ENCODE measurements around the gene SORCS2. TPM values are rescaled to one million over a fixed set of nuclear protein-coding genes. Genes with fewer than 3 reads are reported as not detected.
A peak's percentile ranks its signal among the peaks of the same experiment; 100 is the strongest.
"Not testable (repeated sequence)": the region's sequence is repeated elsewhere in the genome, so short reads cannot be mapped to it uniquely, and the experiment has no call there.

The SORCS2 gene
- total RNA-seq, 1 experiment from 2014 or later = not detected

DNA sequence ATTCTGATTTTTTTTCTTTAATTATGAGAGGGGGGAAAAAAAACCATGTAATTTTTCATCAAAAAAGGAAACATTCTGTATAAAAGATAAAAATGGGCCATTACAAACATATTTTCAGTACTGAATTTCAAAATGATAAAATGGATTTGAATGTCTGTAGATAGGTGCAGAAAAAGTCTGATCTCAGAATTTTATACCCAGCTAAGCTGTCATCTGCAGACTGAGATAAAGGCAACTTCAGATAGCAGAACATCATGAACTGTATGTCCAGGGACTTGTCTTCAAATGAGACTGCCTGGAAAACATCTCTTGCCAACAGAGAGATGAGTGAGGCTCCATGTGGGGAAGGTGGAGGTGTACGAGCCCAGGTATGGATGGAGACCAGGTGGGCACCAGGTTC is 360.9 kb downstream of the SORCS2 start:
- DNase-seq (ENCODE audit: extremely low read depth, low read depth) = no peak

DNA sequence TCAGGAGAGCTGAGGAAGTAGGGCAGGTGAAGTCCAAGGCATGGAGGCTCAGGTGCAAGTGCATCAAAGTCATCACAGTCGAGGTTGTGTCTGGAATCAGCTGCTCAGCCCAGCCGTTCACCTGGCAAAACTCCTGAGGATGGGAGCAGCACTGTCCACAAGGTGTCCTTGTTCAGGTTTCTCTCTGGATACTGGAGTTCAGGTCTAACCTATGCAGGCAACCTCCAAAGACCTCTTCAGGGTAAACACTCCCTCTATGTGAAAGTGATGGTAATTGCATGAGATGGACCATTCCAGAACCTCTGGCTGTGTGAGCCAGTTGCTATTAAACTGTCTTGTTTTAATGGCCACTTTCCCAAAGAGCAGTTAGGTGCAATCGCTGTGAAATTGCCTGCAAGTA is 362.6 kb downstream of the SORCS2 start:
- DNase-seq (ENCODE audit: extremely low read depth, low read depth) = no peak

DNA sequence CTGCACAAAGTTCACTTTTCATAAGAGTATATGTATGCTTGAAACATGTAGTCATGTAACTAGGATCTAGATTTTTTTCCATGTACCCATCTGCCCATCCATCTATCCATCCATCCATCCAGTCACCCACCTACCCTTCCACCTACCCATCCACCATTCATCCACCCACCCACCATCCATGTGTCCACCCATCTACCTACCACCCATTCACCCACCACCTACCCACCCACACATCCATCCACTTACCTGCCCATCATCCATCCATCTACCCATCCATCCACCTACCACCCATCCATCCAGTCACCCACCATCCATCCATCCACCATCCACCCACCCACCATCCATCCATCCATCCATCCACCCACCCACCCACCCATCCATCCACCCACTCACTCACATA is 364.2 kb downstream of the SORCS2 start:
- DNase-seq (ENCODE audit: extremely low read depth, low read depth) = no peak

DNA sequence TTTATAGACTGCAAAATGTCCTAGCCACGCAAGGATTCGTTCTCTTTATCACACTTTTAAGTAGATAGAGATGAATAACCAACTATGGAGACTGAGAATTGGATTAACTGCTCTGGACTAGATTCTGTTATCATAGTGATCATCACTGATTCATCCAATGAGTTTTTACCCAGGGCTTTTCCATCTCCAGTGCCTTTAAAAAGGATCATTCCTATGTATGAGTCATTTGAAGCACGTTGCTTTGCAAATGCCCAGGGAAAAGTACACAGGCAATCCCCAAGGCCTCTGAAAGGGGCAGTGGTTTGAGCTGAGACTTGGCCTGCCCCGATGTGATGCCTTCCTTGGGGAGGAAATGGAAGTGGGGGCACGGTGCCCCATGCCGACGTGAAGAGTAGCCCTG is 365.1 kb downstream of the SORCS2 start:
- DNase-seq (ENCODE audit: extremely low read depth, low read depth) = no peak

DNA sequence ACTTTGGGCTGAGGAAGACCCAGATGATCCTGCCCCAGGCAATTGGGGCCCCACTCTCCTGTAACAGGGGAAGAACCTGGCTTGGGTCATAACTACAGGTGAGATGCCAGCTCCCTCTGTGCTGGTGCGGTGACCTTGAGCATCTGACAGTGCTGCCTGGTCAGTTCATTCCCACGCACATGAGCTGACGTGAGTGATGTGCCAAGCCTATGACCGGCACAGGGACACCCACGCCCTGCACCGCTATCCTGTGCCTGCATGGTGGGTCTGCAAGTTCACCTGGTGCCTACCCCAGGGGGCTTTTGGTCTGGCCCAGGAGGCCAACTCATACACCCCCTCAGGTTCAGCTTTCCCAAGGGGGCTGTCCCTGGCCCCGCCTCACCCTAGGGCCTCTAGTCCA is 366.1 kb downstream of the SORCS2 start:
- DNase-seq (ENCODE audit: extremely low read depth, low read depth) = no peak

DNA sequence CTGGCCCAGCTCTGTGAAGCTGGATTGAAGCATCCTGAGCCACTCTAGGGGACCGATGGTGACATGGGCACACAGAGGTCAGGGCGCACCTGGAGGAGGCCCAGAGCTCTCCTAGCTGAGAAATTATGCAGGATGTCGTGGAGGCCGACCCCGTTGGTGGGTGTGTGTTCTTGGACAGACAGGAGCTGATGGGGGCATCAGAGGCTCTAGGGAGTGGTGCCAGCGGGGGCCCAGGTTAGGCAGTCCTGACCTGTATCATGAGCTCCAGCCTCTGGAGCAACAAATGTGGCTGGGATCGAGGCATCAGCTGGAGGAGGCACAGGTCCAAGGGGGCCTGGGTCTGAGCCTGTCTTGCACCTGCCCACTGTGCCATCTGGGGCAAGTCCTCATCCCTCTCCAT is 367.0 kb downstream of the SORCS2 start:
- no peak for DNase-seq (ENCODE audit: extremely low read depth, low read depth)

DNA sequence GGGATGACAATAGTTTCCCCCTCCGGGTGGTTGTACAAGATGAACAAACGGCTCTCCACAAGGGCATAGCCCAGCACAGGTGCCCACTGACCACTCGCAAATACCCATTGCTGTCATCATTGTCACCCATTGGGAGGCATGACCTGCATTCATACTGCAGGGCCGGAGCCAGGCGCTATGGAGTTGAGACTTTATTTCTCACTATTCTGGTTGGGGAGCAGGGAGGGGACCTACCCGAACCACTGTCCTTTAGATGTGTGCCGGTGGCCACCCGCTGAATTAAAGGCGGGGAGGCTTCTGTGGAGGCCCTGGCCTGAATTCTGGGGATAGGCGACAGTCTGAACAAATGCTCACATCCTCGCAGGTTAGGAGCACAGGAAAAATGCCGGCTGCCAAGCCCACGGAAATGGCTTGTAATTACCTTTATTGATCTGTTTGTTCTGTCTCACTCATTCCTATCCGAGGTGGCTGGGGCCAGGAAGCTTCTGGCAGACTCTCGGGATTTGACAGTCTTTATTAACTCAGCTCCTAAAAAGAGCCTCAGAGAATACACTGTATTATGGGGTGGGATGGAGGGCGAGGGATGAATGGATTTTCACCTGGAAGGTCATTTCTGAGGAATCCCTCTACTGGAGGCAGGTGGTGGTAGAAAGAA is 367.5 kb downstream of the SORCS2 start:
- DNase-seq (ENCODE audit: extremely low read depth, low read depth) = no peak

DNA sequence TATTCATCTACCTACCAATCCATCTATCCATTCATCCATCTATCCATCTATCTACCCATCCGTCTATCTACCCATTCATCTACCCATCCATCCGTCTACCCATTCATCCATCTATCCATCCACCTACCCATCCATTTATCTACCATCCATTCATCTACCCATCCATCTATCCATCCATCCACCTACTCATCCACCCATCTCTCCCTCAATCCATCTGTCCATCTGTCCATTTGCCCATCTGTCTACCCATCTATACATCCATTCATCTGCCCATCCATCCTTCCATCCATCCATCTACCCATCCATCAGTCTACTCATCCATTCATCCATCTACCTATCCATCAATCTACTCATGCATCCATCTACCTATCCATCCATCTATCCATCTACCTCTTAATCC is 369.2 kb downstream of the SORCS2 start:
- DNase-seq (ENCODE audit: extremely low read depth, low read depth) = no peak

DNA sequence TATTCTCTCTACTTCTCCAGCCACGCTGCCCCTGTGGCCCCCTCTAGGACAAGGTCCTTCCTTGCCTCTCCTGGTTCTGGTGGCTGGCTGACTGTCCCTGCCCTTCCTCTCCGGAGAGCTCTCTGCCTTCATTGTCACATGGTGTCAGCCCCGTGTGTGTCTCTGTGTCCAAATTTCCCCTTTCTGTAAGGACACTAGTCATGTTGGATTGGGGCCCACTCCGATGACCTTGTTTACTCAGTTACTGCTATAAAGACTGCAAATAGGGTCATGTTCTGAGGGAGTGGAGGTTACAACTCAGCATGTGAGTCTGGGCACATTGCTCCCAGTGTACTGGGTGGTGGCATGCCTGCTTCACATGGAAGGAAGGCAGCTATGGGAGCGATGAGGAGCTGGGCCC is 371.9 kb downstream of the SORCS2 start:
- no peak for DNase-seq (ENCODE audit: extremely low read depth, low read depth)

DNA sequence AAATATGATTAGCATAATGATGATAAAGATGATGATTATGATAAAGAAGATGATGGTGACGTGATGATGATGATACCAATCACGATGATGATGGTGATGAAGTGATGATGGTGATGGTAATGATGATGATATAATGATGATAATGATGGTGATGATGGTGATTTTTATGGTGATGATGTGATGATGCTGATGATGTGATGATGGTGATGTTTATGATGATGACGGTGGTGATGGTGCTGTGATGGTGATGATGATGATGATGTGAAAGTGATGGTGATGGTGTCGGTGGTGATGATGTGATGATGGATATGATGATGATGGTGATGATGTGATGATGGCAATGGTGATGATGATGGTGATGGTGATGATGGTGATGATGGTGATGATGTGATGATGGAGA is 373.1 kb downstream of the SORCS2 start:
- DNase-seq (ENCODE audit: extremely low read depth, low read depth) = no peak

DNA sequence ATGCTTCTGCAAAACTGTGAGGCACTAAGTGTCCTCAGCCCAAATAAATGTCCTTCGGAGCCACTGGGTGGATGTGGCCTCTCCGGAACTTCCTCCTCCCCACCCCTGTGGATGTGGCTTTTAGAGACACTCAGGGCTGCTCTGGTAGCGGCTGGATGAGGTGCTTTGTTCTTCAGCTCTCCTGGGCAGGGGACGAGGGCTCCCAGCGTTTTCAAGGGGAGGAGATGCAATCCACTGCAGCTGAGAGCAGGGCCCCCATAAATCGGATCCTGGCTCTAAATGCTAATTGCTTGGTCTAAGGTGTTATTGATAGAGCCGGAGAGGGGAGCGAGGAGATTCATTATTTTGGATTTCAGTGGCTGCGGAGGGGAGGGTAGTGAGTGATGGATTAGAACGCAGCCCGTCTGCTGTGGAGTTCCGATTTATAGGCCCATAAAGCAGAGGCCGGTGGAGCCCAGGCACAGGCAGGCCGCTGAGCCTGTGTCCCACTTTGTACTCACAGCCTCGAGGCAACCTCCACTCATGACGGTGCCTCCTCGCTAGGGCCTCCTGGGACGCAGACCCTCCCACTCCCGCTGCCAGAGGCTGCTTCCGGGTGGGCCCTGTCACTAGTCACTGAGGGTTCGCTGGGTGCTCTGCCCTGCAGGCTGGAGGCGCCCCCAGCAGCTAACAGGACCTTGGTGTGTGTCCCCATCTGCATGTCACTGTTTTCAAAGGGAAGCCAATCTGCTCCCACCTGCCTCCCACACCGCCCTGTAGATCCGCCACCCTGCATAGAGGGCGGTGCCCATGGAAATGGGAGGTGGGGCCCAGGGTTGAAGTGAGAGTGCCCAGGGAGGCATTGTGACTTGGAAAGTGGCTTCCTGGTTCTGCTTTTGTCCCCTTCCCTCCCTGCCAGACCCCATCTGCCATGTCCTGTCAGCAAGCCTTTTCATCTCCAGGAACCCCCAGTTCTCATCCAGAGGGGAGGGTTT is 377.8 kb downstream of the SORCS2 start:
- DNase-seq (ENCODE audit: extremely low read depth, low read depth) = no peak

DNA sequence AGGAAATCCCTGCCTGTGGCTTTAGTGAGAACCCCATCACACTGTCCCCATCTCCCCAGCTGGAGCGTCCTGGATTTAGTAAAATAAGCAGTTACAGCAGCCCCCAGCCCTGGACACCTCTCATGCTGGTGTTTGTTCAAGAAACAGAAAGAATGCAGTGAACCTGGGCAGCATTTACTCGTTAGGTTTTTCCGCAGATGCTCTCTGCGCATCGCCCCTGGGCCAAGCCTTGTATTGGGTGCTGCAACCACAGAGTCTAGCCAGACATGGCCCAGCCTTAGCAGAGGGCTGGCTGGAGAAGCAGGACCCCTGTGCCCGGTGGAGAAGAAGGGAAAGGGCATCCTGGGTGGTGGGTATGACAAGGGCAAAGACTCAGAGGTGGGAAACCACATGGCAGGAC is 378.7 kb downstream of the SORCS2 start:
- no peak for DNase-seq (ENCODE audit: extremely low read depth, low read depth)

DNA sequence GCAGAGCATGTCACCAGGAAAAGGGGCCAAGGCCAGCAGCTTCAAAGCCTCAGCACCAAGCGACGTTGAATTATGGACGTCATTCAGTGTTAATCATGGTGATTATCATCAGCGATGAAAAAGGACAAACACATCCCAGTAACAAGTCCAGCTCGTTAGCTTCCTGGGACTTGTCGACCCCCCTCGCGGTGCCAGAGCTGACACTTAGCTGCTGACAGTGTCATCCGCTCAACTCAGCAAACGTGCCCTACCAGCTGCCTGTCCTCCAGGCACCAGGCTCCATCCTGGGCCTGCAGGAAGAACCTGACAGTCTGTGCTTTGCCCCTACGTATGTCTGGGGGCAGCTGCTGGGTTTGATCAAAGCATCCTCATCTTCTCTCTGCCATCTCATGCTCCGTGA is 379.4 kb downstream of the SORCS2 start:
- DNase-seq (ENCODE audit: extremely low read depth, low read depth) = no peak

DNA sequence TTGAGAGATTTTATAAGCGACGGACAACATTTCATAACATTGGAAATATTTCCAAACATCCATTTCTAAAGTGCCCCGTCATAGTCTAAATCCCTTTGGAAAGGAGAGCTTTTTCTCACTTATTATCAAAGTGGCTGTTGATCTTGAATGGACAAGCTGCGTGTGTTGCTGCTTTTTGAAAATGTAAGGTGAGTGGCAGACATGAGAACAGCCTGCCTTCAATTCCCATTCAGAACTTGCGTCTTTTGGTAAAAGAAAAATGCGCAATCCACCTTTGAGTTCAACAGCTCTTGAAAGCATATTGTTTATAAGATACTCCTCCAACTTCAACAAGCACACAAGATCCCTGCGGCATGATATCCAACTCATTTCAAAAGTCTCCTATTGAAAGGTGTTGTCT is 380.6 kb downstream of the SORCS2 start:
- no peak for DNase-seq (ENCODE audit: extremely low read depth, low read depth)

DNA sequence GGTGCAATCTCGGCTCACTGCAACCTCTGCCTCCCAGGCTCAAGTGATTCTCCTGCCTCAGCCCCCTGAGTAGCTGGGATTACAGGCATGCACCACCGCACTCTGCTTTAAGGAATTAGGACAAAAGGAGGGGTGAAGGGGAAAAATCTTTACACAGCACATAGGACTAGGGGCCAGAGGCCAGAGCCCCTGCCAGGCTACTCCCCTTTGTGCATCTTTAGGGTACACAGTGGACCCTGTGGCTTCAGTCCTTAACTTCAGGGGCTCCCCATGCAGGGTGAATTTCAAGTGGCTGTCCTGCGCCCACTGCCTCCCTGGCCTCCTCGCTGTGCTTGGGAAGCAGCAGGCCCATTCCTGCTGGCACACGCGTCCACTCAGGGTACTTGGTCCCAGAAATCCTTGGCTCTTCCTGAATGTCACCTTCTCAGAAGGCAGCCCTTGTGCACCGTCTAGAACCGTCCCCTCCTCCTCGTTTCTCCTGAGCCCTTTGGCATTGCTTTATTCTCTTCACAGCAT is 381.3 kb downstream of the SORCS2 start:
- DNase-seq (ENCODE audit: extremely low read depth, low read depth) = no peak

DNA sequence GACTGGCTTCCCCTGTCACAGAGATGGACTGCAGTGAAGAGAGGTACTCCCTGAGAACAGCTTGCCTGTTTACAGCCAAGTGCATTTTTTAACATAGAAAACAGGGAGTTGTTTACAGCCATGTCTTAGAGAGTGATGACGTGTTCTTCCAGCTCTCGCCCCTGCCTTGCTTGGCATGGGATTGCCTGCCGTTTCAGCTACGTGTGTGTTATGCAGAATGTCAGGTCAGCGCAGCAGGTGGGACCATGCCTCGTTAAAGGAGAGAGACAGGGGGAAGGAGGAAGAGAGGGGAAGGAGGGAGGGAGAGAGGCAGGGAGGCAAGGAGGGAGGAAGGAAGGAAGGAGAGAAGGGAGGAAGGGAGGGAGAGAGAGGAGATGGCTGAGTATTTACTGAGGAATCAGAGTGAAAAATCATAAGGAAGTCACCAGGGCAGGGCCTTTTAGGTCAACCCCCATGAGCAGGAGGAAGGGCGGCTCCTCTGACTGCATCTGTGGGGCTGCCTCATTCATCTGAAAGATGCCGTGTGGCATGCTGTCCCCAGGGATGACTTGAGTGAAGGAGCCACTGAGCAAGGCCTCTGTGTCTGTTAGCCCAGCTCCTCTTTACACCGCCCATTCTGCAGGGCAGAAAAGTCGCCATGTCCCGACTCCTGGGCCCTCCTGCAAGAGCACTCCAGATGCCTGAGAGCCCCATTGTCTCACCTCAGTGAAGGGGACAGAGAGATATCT is 382.1 kb downstream of the SORCS2 start:
- no peak for DNase-seq (ENCODE audit: extremely low read depth, low read depth)

DNA sequence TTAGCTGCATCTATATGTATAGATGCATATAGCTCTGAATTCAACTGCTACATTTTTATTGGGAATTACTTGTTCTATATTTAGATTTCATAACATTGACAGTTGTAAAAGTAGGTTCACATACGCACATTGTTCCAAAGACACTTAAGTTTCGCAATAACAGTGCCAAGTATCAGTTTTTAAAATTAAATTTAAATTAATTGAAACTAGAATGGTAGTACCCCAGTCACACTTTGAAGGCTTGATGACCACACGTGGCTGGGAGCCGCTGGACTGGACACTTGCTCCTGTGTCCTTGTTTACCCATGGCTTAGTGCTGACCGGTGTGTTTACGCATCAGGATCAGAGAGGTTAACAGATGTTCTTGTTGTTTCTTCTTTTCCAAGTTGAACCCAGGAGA is 383.1 kb downstream of the SORCS2 start:
- no peak for DNase-seq (ENCODE audit: extremely low read depth, low read depth)

DNA sequence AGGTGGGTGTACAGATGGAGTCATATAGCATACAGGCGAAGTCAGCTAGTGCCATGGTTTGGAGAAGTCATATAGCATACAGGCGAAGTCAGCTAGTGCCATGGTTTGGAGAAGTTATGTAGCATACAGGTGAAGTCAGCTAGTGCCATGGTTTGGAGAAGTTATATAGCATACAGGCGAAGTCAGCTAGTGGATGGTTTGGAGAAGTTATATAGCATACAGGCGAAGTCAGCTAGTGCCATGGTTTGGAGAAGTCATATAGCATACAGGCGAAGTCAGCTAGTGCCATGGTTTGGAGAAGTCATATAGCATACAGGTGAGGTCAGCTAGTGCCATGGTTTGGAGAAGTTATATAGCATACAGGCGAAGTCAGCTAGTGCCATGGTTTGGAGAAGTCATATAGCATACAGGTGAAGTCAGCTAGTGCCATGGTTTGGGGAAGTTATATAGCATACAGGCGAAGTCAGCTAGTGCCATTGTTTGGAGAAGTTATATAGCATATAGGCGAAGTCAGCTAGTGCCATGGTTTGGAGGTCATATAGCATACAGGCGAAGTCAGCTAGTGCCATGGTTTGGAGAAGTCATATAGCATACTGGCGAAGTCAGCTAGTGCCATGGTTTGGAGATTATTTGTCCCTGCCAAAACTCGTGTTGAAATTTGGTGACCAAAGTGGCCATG is 385.2 kb downstream of the SORCS2 start:
- not testable (repeated sequence) for DNase-seq (ENCODE audit: extremely low read depth, low read depth)

DNA sequence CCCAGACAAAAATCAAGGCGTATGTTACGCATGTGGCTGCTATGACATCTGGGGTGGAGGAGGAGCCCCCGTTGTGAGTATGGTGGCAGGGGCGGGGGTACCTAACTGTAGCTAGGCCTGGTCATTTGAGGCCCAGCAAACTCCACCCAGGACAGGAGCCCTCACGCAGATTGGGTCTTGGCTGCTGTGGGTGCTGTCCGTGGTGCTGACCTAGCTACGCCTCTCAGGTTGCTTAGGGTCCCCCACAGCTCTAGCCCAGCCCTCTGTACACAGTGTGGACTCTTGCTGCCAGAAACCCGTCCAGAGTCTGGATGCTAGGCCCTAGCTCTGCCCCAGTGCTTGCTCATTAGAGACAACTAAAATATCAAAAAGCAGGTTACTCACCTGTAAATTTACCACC is 389.1 kb downstream of the SORCS2 start:
- peak; percentile 1 for DNase-seq (ENCODE audit: extremely low read depth, low read depth)

DNA sequence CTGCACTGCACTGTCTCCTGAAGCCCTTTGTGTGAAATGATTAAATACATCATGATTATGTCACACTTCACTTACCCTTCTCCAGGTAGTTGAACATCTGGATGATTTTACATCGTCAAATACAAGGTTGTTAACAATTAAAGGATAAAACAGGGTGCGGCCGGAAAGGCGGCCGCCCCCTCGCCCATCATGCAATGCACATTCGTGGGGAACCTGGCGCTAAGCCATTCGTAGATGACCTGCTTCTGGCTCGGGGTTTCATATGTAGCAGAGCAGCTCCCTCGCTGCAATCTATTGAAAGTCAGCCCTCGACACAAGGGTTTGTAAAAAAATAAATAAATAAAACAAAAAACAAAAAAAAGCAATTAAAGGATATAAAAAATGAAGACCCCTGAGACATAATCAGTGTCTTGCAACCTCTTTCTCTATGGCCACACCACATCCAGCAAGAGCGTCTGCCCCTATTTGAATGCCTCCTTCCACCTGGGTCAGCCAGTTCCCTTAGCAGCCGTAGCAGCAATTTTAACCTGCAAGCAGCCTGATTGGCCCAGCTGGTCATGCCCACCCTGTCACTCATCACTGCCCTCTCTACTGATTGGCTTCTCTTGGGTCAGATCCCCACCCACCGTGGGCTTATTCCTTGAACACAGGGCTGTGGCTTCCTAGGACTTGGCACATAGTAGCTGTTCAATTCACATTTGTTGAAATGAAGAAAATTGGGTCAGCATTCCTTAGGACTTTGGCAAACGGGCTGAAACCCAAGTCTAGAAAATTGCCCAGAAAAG is 390.2 kb downstream of the SORCS2 start:
- DNase-seq (ENCODE audit: extremely low read depth, low read depth) = no peak
